ENCODE results near the gene ADH1A. TPM values are rescaled to one million over a fixed set of nuclear protein-coding genes. Genes with fewer than 3 reads are reported as not detected.
"Not testable (repeated sequence)": the region's sequence is repeated elsewhere in the genome, so short reads cannot be mapped to it uniquely, and the experiment has no call there.

Gene ADH1A
- total RNA-seq, result not detected

DNA sequence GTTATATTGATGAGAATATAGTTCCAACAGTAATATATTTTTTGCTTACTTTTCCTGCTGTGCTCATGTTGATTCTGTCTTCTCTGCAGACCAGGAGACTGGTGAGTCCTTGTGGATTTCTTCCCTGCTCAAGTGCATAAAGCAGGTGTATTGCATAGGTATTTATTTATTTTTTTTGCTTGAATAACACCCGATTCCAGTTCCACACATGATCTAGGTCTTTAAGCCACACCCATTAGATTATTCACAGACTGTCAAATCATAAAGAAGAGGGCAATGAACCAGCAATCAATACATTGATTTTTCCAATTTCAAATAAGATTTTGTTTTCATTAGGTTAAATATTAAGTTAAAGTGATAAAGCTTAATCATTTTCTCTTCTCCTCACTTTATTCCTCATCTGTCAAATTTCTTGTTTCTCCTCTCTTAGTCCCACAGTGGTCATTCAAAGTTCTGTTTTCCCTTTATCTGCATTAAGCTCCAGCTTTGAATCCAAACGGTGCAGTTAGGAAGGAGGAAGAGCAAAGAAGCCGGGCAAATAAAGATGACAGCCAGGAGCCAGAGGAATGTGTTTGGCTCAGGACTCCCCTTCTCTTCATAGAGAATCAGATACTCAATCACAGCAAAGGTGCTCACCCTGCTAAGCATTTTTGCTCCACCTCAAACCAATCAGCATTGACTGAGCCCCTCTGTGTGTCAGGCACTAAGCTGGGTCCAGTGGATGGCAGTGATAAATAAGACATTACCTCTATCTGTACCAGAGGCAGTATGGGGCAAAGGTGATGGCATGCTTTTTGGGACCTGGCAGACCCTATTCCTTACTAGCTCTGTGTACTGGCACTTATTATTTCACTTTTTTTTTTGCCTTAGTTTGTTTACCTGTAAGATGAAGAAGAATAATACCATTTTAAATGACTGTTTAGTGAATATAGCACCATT lies at the start of gene ADH1A:
Gene ADH1A (minus strand): TSS at position 138 of the 939 bp plus-strand sequence. CDS start 71 bp downstream, at position 67.
- DNase-seq, result no peak

GRCh38 chr4:99339172-99339571 lies 48.4 kb upstream of the ADH1A start:
- no peak for DNase-seq

DNA sequence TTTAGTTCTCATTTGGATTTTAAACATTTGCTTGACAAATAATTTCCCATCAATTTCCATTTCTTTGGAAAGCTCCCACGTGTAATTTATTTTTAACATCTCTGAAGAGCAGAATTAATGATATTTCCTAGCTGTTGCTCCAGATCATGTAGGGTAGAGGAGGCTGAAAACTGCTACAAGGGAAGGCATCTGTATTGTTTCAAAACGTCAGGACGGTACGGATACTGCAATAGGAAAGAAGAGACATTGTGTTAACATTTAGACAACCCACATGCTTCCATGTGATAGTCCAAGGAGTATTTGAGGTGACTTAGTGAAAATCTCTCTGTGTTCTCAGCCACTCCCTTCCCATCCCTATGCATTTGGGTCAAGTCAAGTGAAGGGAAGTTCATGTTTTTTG lies 45.8 kb upstream of the ADH1A start:
- no peak for DNase-seq

DNA sequence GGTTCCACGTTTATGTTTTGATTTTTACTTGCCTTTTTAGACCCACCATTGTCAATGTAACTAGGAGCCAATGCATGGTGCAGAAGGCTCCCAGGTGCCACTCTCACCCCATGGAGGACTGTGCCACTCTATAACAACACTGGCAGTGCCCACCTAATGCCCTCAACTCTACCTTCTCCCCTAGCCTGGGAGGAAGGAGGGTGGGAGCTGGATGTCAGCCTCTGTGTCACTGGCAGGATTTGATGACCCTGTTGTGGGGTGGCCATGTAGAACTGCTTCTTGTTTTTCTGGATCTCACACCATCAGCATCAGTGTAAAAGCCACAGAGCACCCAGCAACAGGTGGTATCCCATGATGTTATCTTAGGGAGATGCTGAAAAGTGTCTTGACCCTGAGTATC lies 44.1 kb upstream of the ADH1A start:
- DNase-seq, result no peak

DNA sequence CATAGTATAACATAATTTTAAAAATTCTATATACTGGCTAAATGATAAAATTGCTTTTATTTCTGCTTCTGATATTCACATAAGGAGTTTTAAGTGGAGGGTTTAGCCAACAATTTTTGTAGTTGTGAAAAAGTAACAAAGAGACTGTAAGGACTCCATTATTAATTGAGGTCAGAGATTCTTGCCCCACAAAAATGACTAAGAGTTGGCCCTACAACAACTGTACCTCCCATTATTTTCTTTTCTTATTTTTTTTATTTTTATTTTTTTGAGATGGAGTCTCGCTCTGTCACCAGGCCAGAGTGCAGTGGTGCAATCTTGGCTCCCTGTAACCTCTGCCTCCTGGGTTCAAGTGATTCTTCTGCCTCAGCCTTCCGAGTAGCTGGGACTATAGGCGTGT lies 39.9 kb upstream of the ADH1A start:
- no peak for DNase-seq

DNA sequence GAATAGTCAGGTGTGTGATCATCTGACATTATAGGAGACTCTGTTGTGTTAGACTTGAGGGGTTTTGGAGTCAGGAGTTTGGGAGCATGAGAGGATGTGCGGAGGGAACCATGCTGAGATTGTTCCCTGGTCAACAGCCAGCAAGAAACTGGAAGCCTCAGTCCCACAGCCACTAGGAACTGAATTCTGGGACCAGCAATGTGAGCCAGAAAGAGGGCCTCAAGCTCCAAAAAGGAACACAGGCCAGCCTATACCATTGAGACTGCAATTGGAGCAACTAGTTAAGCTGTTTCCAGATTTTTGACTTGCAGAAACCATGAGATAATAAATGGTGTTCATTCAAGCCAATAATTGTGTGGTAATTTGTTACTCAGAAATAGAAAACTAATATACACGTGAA lies 39.1 kb upstream of the ADH1A start:
- DNase-seq, result no peak

DNA sequence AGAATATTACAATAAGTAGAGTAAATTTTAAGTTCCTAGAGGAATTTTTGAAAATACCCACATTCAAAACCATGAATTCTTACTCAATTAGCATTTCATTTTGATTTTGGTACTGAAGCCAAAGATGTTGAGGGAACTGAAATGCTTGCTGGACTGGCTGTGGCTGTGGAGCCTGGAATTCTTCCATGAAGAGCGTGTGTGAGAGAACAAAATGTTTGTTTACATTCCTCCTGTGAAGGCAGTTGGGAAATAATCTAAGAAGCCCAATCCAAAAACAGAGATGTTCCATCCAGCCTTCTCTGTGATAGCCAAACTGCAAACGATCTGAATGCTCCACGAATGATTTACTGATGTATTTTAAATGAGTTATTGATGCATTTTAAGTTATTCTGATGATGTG lies 34.2 kb upstream of the ADH1A start:
- DNase-seq, result no peak

- DNase-seq, result no peak
These were observed 33.6 kb upstream of the ADH1A start for GRCh38 chr4:99324361-99324760.

- no peak for DNase-seq
These were observed 33.0 kb upstream of the ADH1A start for GRCh38 chr4:99323756-99324155.

GRCh38 chr4:99321241-99322191 lies 30.7 kb upstream of the ADH1A start, which contains the start of gene ADH1B:
Gene ADH1B, minus strand, starts transcription at chr4:99321401. Its CDS starts 70 bp downstream, at chr4:99321331.
- no peak for DNase-seq

DNA sequence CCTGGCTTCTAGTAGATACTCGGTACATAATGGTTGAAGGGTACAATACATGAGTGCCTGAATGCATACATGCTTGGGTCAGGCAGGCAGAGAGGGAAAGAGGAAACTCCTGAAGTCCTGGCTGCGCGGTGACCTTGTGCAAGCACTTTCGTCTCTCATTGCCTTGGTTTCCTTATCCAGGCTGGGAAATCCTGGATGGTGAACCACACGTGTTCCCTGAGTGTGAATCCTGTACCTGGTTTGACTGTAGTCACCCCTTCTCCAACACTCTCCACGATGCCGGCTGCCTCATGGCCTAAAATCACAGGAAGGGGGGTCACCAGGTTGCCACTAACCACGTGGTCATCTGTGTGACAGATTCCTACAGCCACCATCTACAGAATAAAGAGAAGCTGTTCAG lies 27.0 kb upstream of the ADH1A start:
- DNase-seq, result not testable (repeated sequence)

DNA sequence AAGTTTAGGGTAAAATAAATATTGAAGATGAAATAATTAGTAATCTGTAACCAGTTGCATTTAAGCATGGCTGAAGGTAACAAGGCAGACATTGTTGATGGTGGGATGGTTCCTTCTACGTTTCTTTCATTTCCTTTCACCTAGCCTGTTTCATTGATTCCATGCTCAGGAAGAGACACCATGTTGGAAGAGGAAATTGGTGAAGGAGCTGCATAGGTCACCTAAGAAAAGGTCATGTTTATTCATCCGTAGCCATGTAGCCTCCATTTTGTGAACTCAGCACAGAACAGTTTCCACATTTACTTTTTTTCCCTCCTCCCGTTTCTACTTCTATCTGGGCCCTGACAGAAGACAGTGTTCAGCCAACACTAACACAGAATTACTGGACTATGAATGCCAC lies 26.6 kb upstream of the ADH1A start:
- DNase-seq, result no peak

GRCh38 chr4:99315839-99316238 lies 25.1 kb upstream of the ADH1A start:
- no peak for DNase-seq

DNA sequence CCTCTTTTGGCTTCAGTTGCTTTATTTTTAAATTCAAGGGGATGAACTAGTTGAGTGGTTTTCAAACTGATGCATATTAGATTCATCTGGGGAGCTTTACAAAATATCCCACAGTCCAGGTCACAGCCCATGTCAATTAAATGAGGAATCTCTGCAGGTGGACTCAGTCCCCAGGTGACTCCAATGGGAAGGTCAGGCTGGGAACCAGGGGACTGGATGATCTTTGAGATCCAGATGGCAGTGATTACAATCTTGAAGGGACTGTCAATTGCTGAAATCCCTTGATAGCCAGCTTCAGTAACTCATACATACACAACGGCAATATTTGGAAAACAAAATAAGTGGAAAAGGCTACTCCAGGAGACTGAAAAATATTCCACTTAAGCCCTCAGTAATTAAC lies 23.4 kb upstream of the ADH1A start:
- DNase-seq, result no peak

- DNase-seq, result no peak
These were observed 19.6 kb upstream of the ADH1A start for GRCh38 chr4:99310389-99310788.

GRCh38 chr4:99305638-99306400 lies 15.0 kb upstream of the ADH1A start:
- DNase-seq, result no peak

DNA sequence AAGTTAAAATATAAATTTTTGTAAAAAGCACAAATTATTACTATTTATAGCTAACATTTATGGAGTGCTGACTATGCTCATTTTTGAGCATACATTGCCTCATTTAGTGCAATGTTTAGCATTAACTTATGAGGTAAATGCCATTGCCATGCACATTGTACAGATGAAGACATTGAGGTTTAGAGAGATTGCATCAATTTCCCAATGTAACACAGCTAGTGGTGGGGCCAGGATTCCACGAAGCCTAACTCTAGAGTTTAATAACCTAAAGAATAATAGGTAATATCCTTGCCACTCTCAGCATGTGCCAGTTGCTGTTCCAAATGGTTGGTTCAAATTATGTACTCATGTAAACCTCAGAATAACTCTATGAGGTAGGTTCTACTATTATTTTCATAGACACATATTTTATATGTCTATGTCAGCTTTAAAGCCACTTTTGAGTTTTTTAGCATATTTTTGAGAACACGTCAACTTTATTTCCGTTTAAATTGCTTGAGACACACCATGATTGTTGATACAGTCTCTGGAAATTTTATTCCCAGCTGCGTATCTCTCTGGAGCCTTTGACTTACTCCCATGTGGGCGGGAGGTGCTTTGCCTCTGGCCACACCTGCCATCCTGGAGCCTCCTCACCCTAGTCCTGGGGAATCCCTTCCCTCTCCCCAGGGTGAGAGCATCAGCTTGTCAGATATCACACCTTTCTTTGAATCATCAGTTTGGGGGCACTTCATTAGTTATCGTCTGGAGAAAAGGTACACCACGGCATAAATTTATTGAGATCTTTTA lies 10.8 kb upstream of the ADH1A start:
- no peak for DNase-seq

GRCh38 chr4:99300934-99301333 lies 10.1 kb upstream of the ADH1A start:
- no peak for DNase-seq

DNA sequence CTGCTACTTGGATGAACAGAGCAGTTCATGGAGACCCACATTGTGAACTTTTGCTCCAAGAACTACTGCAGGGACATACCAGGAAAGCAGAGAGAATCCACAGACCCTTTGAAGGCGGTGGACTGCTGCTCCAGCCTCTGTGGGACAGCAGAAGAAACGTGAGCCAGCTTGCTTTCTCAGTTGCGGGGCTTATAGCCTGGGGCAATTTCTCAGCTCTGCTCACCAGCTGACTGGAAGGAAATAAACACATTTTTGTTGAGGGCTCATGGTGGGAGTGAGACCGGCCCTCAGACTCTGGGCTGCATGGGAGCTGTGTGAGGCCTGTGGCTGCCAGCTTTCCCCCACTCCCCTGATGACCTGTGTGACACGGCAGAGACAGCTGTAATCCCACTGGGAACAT lies 2.6 kb upstream of the ADH1A start:
- no peak for DNase-seq

GRCh38 chr4:99285387-99285786 lies 5.4 kb downstream of the ADH1A start:
- no peak for DNase-seq

- DNase-seq, result no peak
These were observed 8.1 kb downstream of the ADH1A start for GRCh38 chr4:99282731-99283130.
